Loucy (cell line): Measurements from ENCODE around the gene CYP3A5.
"Not testable (repeated sequence)": the region's sequence is repeated elsewhere in the genome, so short reads cannot be mapped to it uniquely, and the experiment has no call there.

Experiments used
- CTCF ChIP-seq: fragments of 200-600 bp; sonication (generic); conservative IDR thresholded peaks from 2 replicates; pipeline ENCODE4 v1.5.1; 2014; ENCODE audit warnings: mild to moderate bottlenecking, antibody characterized with exemption, low read length
- EZH2phosphoT487 ChIP-seq: fragments of 200-600 bp; IDR thresholded peaks from 2 replicates; pipeline ENCODE4 v1.6.1; 2018; ENCODE audit warnings: antibody characterized with exemption, mild to moderate bottlenecking, moderate library complexity, borderline replicate concordance

DNA sequence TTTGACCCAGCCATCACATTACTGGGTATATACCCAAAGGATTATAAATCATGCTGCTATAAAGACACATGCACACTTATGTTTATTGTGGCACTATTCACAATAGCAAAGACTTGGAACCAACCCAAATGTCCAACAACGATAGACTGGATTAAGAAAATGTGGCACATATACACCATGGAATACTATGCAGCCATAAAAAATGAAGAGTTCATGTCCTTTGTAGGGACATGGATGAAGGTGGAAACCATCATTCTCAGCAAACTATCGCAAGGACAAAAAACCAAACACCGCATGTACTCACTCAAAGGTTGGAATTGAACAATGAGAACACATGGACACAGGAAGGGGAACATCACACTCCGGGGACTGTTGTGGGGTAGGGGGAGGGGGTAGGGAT, 11.1 kb upstream of the CYP3A5 start:
- not testable (repeated sequence) for TF ChIP-seq CTCF, EZH2phosphoT487
